ENCODE results near the gene AGBL4. TPM values are rescaled to one million over a fixed set of nuclear protein-coding genes. Genes with fewer than 3 reads are reported as not detected.
"Not testable (repeated sequence)": the region's sequence is repeated elsewhere in the genome, so short reads cannot be mapped to it uniquely, and the experiment has no call there.

AGBL4 gene
- total RNA-seq, 1 donor from 2014 or later, result not detected

- intact Hi-C loops (cut with micrococcal nuclease), result no loop called here
Observed at GRCh38 chr1:49048188-49048587, 975.6 kb downstream of the AGBL4 start.

- intact Hi-C loops (cut with micrococcal nuclease), result no loop called here
Observed at GRCh38 chr1:49046305-49046704, 977.4 kb downstream of the AGBL4 start.

GRCh38 chr1:49045371-49045770 is 978.4 kb downstream of the AGBL4 start:
- intact Hi-C loops (cut with micrococcal nuclease), result no loop called here

GRCh38 chr1:49036700-49037099 is 987.1 kb downstream of the AGBL4 start:
- intact Hi-C loops (cut with micrococcal nuclease), result no loop called here

GRCh38 chr1:49028396-49028795 is 995.4 kb downstream of the AGBL4 start:
- intact Hi-C loops (cut with micrococcal nuclease), result no loop called here

- intact Hi-C loops (cut with micrococcal nuclease), result no loop called here
Observed at GRCh38 chr1:49026230-49026811, 997.4 kb downstream of the AGBL4 start.

GRCh38 chr1:49016030-49016977 is 1007.5 kb downstream of the AGBL4 start:
- intact Hi-C loops (cut with micrococcal nuclease), result no loop called here

- intact Hi-C loops (cut with micrococcal nuclease), result no loop called here
Observed at GRCh38 chr1:49013079-49013478, 1010.7 kb downstream of the AGBL4 start.

- intact Hi-C loops (cut with micrococcal nuclease), result not testable (repeated sequence)
Observed at GRCh38 chr1:49002981-49003380, 1020.8 kb downstream of the AGBL4 start.

GRCh38 chr1:48999321-48999720 is 1024.4 kb downstream of the AGBL4 start:
- intact Hi-C loops (cut with micrococcal nuclease), result no loop called here

GRCh38 chr1:48996311-48996710 is 1027.4 kb downstream of the AGBL4 start:
- intact Hi-C loops (cut with micrococcal nuclease), result no loop called here

- intact Hi-C loops (cut with micrococcal nuclease), result no loop called here
Observed at GRCh38 chr1:48988633-48989197, 1035.0 kb downstream of the AGBL4 start.

- intact Hi-C loops (cut with micrococcal nuclease), result no loop called here
Observed at GRCh38 chr1:48979940-48980339, 1043.8 kb downstream of the AGBL4 start.

GRCh38 chr1:48978413-48978812 is 1045.3 kb downstream of the AGBL4 start:
- intact Hi-C loops (cut with micrococcal nuclease), result no loop called here

GRCh38 chr1:48977273-48977672 is 1046.5 kb downstream of the AGBL4 start:
- intact Hi-C loops (cut with micrococcal nuclease), result no loop called here

- intact Hi-C loops (cut with micrococcal nuclease), result no loop called here
Observed at GRCh38 chr1:48969971-48970370, 1053.8 kb downstream of the AGBL4 start.

- intact Hi-C loops (cut with micrococcal nuclease), result no loop called here
Observed at GRCh38 chr1:48967318-48967717, 1056.4 kb downstream of the AGBL4 start.

GRCh38 chr1:48966583-48966982 is 1057.2 kb downstream of the AGBL4 start:
- intact Hi-C loops (cut with micrococcal nuclease), result no loop called here

GRCh38 chr1:48960320-48960719 is 1063.4 kb downstream of the AGBL4 start:
- intact Hi-C loops (cut with micrococcal nuclease), result no loop called here

- intact Hi-C loops (cut with micrococcal nuclease), result no loop called here
Observed at GRCh38 chr1:48955774-48956173, 1068.0 kb downstream of the AGBL4 start.

- intact Hi-C loops (cut with micrococcal nuclease), result no loop called here
Observed at GRCh38 chr1:48953617-48954016, 1070.1 kb downstream of the AGBL4 start.

GRCh38 chr1:48948562-48948961 is 1075.2 kb downstream of the AGBL4 start:
- intact Hi-C loops (cut with micrococcal nuclease), result no loop called here
